Measurements from ENCODE around the gene MICU2. TPM values are rescaled to one million over a fixed set of nuclear protein-coding genes. Genes with fewer than 3 reads are reported as not detected.

MICU2 gene
- total RNA-seq, 4 donors from 2014 or later = 50.8 to 108 (median 77.4) TPM

- intact Hi-C loops (cut with DNase I; ENCODE audit: low total_unique reads) = no loop called here
- no peak for DNase-seq (ENCODE audit: low spot score in 2 of 2)
- 63 to 100% methylated on average over 1 of the region's 1 CpG for WGBS, 2 donors
- TF ChIP-seq CTCF (IDR thresholded peaks at IDR 0.05) (no peak), POLR2A (IDR thresholded peaks at IDR 0.05) (no peak)
- no peak overlapping the region for H3K4me3 ChIP-seq (ENCODE audit: low read depth, poor library complexity, severe bottlenecking)
These were observed 25.2 kb downstream of the MICU2 start for GRCh38 chr13:21578748-21579147.

GRCh38 chr13:21576426-21576825 is 27.5 kb downstream of the MICU2 start:
- no peak for DNase-seq (ENCODE audit: low spot score in 2 of 2)
- TF ChIP-seq POLR2A (IDR thresholded peaks at IDR 0.05) = no peak
- TF ChIP-seq CTCF (IDR thresholded peaks at IDR 0.05) = no peak
- intact Hi-C loops (cut with DNase I; ENCODE audit: low total_unique reads) = no loop called here
- H3K4me3 ChIP-seq (ENCODE audit: low read depth, poor library complexity, severe bottlenecking) = no peak overlapping the region

- TF ChIP-seq CTCF (IDR thresholded peaks at IDR 0.05) = no peak
- no peak for TF ChIP-seq POLR2A (IDR thresholded peaks at IDR 0.05)
- no peak for DNase-seq (ENCODE audit: low spot score in 2 of 2)
- H3K4me3 ChIP-seq (ENCODE audit: low read depth, poor library complexity, severe bottlenecking) = no peak overlapping the region
- 78 to 83% methylated on average over 2 of the region's 2 CpGs for WGBS, 2 donors
- intact Hi-C loops (cut with DNase I; ENCODE audit: low total_unique reads) = no loop called here
These were observed 29.9 kb downstream of the MICU2 start for GRCh38 chr13:21573920-21574712.

- intact Hi-C loops (cut with DNase I; ENCODE audit: low total_unique reads) = no loop called here
- DNase-seq (ENCODE audit: low spot score in 2 of 2) = no peak
- 87 to 97% methylated on average over 3 of the region's 3 CpGs for WGBS, 2 donors
- no peak for TF ChIP-seq POLR2A (IDR thresholded peaks at IDR 0.05)
- TF ChIP-seq CTCF (IDR thresholded peaks at IDR 0.05) = no peak
- H3K4me3 ChIP-seq (ENCODE audit: low read depth, poor library complexity, severe bottlenecking) = no peak overlapping the region
These were observed 34.3 kb downstream of the MICU2 start for GRCh38 chr13:21569686-21570085.

GRCh38 chr13:21568854-21569253 is 35.1 kb downstream of the MICU2 start:
- no peak overlapping the region for H3K4me3 ChIP-seq (ENCODE audit: low read depth, poor library complexity, severe bottlenecking)
- intact Hi-C loops (cut with DNase I; ENCODE audit: low total_unique reads) = no loop called here
- TF ChIP-seq POLR2A (IDR thresholded peaks at IDR 0.05) (no peak), CTCF (IDR thresholded peaks at IDR 0.05) (no peak)
- DNase-seq (ENCODE audit: low spot score in 2 of 2) = no peak
- WGBS, 2 donors = 94 to 95% methylated on average over 5 of the region's 5 CpGs

GRCh38 chr13:21567714-21568113 is 36.3 kb downstream of the MICU2 start:
- no peak for DNase-seq (ENCODE audit: low spot score in 2 of 2)
- TF ChIP-seq CTCF (IDR thresholded peaks at IDR 0.05) (no peak), POLR2A (IDR thresholded peaks at IDR 0.05) (no peak)
- H3K4me3 ChIP-seq (ENCODE audit: low read depth, poor library complexity, severe bottlenecking) = no peak overlapping the region
- 81 to 83% methylated on average over 2 of the region's 2 CpGs for WGBS, 2 donors
- intact Hi-C loops (cut with DNase I; ENCODE audit: low total_unique reads) = no loop called here
